ENCODE results near the gene HECA.
A peak's percentile ranks its signal among the peaks of the same experiment; 100 is the strongest.

HECA gene

GRCh38 chr6:139161169-139161568 is 26.3 kb downstream of the HECA start:
- no peak for DNase-seq (ENCODE audit: low read depth)

GRCh38 chr6:139161817-139162284 is 27.0 kb downstream of the HECA start:
- DNase-seq (ENCODE audit: low read depth) = no peak

GRCh38 chr6:139164001-139164400 is 29.1 kb downstream of the HECA start:
- DNase-seq (ENCODE audit: low read depth) = no peak

GRCh38 chr6:139165324-139165723 is 30.4 kb downstream of the HECA start:
- DNase-seq (ENCODE audit: low read depth) = no peak

GRCh38 chr6:139166238-139166955 is 31.5 kb downstream of the HECA start:
- DNase-seq (ENCODE audit: low read depth) = no peak

- DNase-seq (ENCODE audit: low read depth) = no peak
Measured at GRCh38 chr6:139166956-139167313, 32.1 kb downstream of the HECA start.

GRCh38 chr6:139172151-139172550 is 37.3 kb downstream of the HECA start:
- no peak for DNase-seq (ENCODE audit: low read depth)

- no peak for DNase-seq (ENCODE audit: low read depth)
Measured at GRCh38 chr6:139172567-139172966, 37.7 kb downstream of the HECA start.

- DNase-seq (ENCODE audit: low read depth) = no peak
Measured at GRCh38 chr6:139173172-139173571, 38.3 kb downstream of the HECA start.

- no peak for DNase-seq (ENCODE audit: low read depth)
Measured at GRCh38 chr6:139173822-139174221, 38.9 kb downstream of the HECA start.

GRCh38 chr6:139174961-139175360 is 40.1 kb downstream of the HECA start:
- DNase-seq (ENCODE audit: low read depth) = no peak

- DNase-seq (ENCODE audit: low read depth) = no peak
Measured at GRCh38 chr6:139175389-139175948, 40.6 kb downstream of the HECA start.

- DNase-seq (ENCODE audit: low read depth) = no peak
Measured at GRCh38 chr6:139181236-139181635, 46.4 kb downstream of the HECA start.

GRCh38 chr6:139184047-139184446 is 49.2 kb downstream of the HECA start:
- no peak for DNase-seq (ENCODE audit: low read depth)

- no peak for DNase-seq (ENCODE audit: low read depth)
Measured at GRCh38 chr6:139184459-139184858, 49.6 kb downstream of the HECA start.

- DNase-seq (ENCODE audit: low read depth) = no peak
Measured at GRCh38 chr6:139186242-139186641, 51.4 kb downstream of the HECA start.

GRCh38 chr6:139186692-139187091 is 51.8 kb downstream of the HECA start:
- DNase-seq (ENCODE audit: low read depth) = no peak

GRCh38 chr6:139187489-139187888 is 52.6 kb downstream of the HECA start:
- DNase-seq (ENCODE audit: low read depth) = peak; percentile 20

- no peak for DNase-seq (ENCODE audit: low read depth)
Measured at GRCh38 chr6:139189665-139190064, 54.8 kb downstream of the HECA start.

GRCh38 chr6:139194740-139195139 is 59.9 kb downstream of the HECA start:
- DNase-seq (ENCODE audit: low read depth) = no peak

- no peak for DNase-seq (ENCODE audit: low read depth)
Measured at GRCh38 chr6:139198529-139199288, 63.8 kb downstream of the HECA start.

- DNase-seq (ENCODE audit: low read depth) = no peak
Measured at GRCh38 chr6:139201378-139201777, 66.5 kb downstream of the HECA start.

GRCh38 chr6:139204978-139205377 is 70.1 kb downstream of the HECA start:
- no peak for DNase-seq (ENCODE audit: low read depth)

All from CMK (cell line).